Measurements from ENCODE around the gene E2F4. TPM values are rescaled to one million over a fixed set of nuclear protein-coding genes. Genes with fewer than 3 reads are reported as not detected.

E2F4 gene
- total and polyA plus RNA-seq, 2 of the 8 experiments (the other 6 are each of a cell fraction or from before 2014, with no cell fraction given), result 79.9 to 157 TPM

GRCh38 chr16:67187175-67187890, 4.6 kb upstream of the E2F4 start:
- peaks cover 13% of the 10 kb centered on the region; the same call in 1 of the 2 replicates for H3K23me2 ChIP-seq (ENCODE audit: low read depth, low read length)
- H3K4me2 ChIP-seq (ENCODE audit: insufficient read depth in 1 of 2, low read depth in 2 of 2, low read length in 2 of 2), result no peak overlapping the region
- no peak overlapping the region for H2BK120ac ChIP-seq (replicated peaks; ENCODE audit: low read depth, low read length)

More at GRCh38 chr16:67187175-67187890, 4.6 kb upstream of the E2F4 start:
- H2BK12ac ChIP-seq (ENCODE audit: low read depth, low read length), result no peak overlapping the region
- no peak overlapping the region for H3K18ac ChIP-seq (ENCODE audit: extremely low read depth, low read length)
- no peak for FAIRE-seq
- peaks cover under 1% of the 10 kb centered on the region; the same call in 1 of the 2 replicates for H3K79me1 ChIP-seq (ENCODE audit: low read depth, low read length)
- no peaks in the 10 kb centered on the region for H3K9me3 ChIP-seq (ENCODE audit: insufficient read depth in 2 of 2, low read depth in 1 of 2, low read length in 1 of 2)
- no peak overlapping the region for H2BK5ac ChIP-seq (ENCODE audit: low read depth, low read length)
- peaks cover 8 to 32% (median 19%) of the 10 kb centered on the region in 4 experiments for H3K27me3 ChIP-seq (replicated peaks in 1 of 4; ENCODE audit: control insufficient read depth in 3 of 4, extremely low read depth in 1 of 4, insufficient read depth in 3 of 4, low read length in 3 of 4)
- no peaks in the 10 kb centered on the region; a peak in 1 of 8 replicates for H3K36me3 ChIP-seq (ENCODE audit: control insufficient read depth in 2 of 4, insufficient read depth in 4 of 4, low read length in 3 of 4)
- H4K20me1 ChIP-seq (replicated peaks in 1 of 2; ENCODE audit: control insufficient read depth in 1 of 2, insufficient read depth in 2 of 2, low read length in 2 of 2), result peaks cover 2 to 17% of the 10 kb centered on the region in 2 experiments
- TF ChIP-seq KDM1A (IDR thresholded peaks at IDR 0.05; ENCODE audit: borderline replicate concordance, low read length) (no peak), HDAC2 (IDR thresholded peaks at IDR 0.05; ENCODE audit: borderline replicate concordance in 1 of 2, low read depth in 2 of 2, low read length in 2 of 2) (no peak), TBP (IDR thresholded peaks at IDR 0.05; ENCODE audit: low read depth, low read length) (no peak), JUN (IDR thresholded peaks at IDR 0.05; ENCODE audit: low read depth, low read length) (no peak), GABPA (IDR thresholded peaks at IDR 0.05; ENCODE audit: borderline replicate concordance, insufficient read depth, low read length) (no peak), SP1 (IDR thresholded peaks at IDR 0.05; ENCODE audit: low read depth, low read length) (no peak), KDM5A (IDR thresholded peaks at IDR 0.05; ENCODE audit: low read length) (no peak), MAFK (IDR thresholded peaks at IDR 0.05; ENCODE audit: low read depth, low read length) (no peak), CREB1 (IDR thresholded peaks at IDR 0.05) (no peak), SIRT6 (IDR thresholded peaks at IDR 0.05; ENCODE audit: low read length) (no peak)
- H3K4ac ChIP-seq (replicated peaks; ENCODE audit: insufficient read length, low read depth, low read length), result peak overlapping the region; percentile 69
- peaks cover under 1 to 7% of the 10 kb centered on the region in 2 experiments for H3K79me2 ChIP-seq (ENCODE audit: control insufficient read depth in 1 of 2, insufficient read depth in 2 of 2, low read length in 2 of 2)
- no peak overlapping the region for H3K4me3 ChIP-seq (ENCODE audit: extremely low read depth in 1 of 4, insufficient read depth in 2 of 4, low read depth in 3 of 4, low read length in 4 of 4)
- H4K91ac ChIP-seq (replicated peaks; ENCODE audit: insufficient read length, low read length), result no peak overlapping the region
- H4K8ac ChIP-seq (ENCODE audit: extremely low read depth, insufficient read depth, low read length), result no peak overlapping the region; the same call in 1 of the 2 replicates
- H3K23ac ChIP-seq (ENCODE audit: insufficient read length), result no peak overlapping the region
- no peak overlapping the region for H2AFZ ChIP-seq (ENCODE audit: low read length)
- no peak for DNase-seq (ENCODE audit: low read depth in 1 of 2, low spot score in 2 of 2)
- CTCF ChIA-PET (ENCODE audit: partially characterized antibody), result interaction anchor here (0.6 to 9.3 kb wide), 9 partner anchors 12 to 756 kb away, joined by 3 to 151 read pairs (median 3); partner anchors contain the start of genes ELMO3, FBXL8, HSF4 and LCAT
- peaks cover 0 to 17% (median 10%) of the 10 kb centered on the region in 4 experiments; a peak in 6 of 7 replicates for H3K4me1 ChIP-seq (replicated peaks in 1 of 4; ENCODE audit: control insufficient read depth in 3 of 4, insufficient read depth in 4 of 4, low read length in 3 of 4)
- H3K56ac ChIP-seq (replicated peaks; ENCODE audit: insufficient read length, low read depth, low read length), result no peak overlapping the region
- no peak overlapping the region for H4K5ac ChIP-seq (ENCODE audit: insufficient read length, low read depth, low read length)
- no peak overlapping the region for H2AK5ac ChIP-seq (ENCODE audit: low read depth, low read length)
- no peak overlapping the region for H3K27ac ChIP-seq (ENCODE audit: low read depth, low read length)
- 91% methylated on average over 24 of the region's 26 CpGs; no CpG with 5 or more reads in 1 of the 2 experiments for WGBS, 2 experiments (ENCODE audit: extremely low coverage in 1 of 2, insufficient coverage in 1 of 2, insufficient read length in 1 of 2, insufficient replicate concordance in 2 of 2, low coverage in 1 of 2, low lambda C conversion rate in 2 of 2, missing lambda C conversion rate in 1 of 2)
- no peak overlapping the region for H2BK15ac ChIP-seq (ENCODE audit: low read length)
- no peak overlapping the region for H2BK20ac ChIP-seq (ENCODE audit: low read length)
- H3K9ac ChIP-seq (replicated peaks in 1 of 4; ENCODE audit: extremely low read depth in 1 of 4, low read depth in 3 of 4, low read length in 3 of 4), result no peak overlapping the region
- no peak overlapping the region for H3K14ac ChIP-seq (ENCODE audit: insufficient read length)
- POLR2A ChIA-PET (ENCODE audit: partially characterized antibody), result interaction anchor here (0.5 to 1.6 kb wide), 4 partner anchors 11 to 235 kb away, joined by 3 to 8 read pairs (median 4); no protein-coding TSS in a partner anchor
